A673 (cell line): Measurements from ENCODE around the gene ZNF385B.

Source experiments
- EZH2 ChIP-seq: fragments of 200-600 bp; sonication (generic); IDR thresholded peaks from 2 replicates; pipeline ENCODE4 v1.6.1; 2017; ENCODE audit warnings: borderline replicate concordance, low read depth, mild to moderate bottlenecking, mixed read lengths, antibody characterized with exemption, low read length; ENCODE audit not compliant: poor library complexity, severe bottlenecking
- TF ChIP-seq, protein P1 (sequence below): fragments of 300-800, 200-600 bp; sonication (generic); conservative IDR thresholded peaks from 2 replicates; pipeline ENCODE4 v1.5.1; 2017; ENCODE audit warnings: low read depth, mild to moderate bottlenecking, antibody characterized with exemption, low read length, moderate library complexity, mixed read lengths

DNA sequence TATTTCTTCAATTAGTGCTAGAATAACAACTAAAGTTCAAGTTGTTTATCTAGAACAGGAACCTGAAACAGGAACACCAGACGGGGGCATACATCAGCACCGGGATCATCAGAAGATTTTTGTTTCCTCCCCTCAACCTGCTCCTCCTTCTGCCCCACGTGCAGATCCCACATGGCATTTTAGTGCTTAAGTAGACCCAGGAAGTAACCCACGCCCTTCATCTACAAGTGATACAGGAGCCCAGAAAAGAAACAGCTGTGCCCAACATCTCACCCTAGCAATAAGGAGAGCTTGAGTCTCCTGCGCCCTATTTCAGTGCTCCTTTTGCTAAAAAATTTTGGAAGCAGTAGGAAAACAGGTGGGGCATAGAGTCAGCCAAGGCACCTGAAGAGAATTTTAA, 5.2 kb downstream of the ZNF385B start:
- TF ChIP-seq, protein P1, sequence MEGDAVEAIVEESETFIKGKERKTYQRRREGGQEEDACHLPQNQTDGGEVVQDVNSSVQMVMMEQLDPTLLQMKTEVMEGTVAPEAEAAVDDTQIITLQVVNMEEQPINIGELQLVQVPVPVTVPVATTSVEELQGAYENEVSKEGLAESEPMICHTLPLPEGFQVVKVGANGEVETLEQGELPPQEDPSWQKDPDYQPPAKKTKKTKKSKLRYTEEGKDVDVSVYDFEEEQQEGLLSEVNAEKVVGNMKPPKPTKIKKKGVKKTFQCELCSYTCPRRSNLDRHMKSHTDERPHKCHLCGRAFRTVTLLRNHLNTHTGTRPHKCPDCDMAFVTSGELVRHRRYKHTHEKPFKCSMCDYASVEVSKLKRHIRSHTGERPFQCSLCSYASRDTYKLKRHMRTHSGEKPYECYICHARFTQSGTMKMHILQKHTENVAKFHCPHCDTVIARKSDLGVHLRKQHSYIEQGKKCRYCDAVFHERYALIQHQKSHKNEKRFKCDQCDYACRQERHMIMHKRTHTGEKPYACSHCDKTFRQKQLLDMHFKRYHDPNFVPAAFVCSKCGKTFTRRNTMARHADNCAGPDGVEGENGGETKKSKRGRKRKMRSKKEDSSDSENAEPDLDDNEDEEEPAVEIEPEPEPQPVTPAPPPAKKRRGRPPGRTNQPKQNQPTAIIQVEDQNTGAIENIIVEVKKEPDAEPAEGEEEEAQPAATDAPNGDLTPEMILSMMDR, result no peak
- no peak for TF ChIP-seq EZH2
